ENCODE measurements around the gene ATP8A2.
A peak's percentile ranks its signal among the peaks of the same experiment; 100 is the strongest.

The ATP8A2 gene

GRCh38 chr13:26017196-26017921 lies 645.6 kb downstream of the ATP8A2 start:
- TF ChIP-seq, protein P1, sequence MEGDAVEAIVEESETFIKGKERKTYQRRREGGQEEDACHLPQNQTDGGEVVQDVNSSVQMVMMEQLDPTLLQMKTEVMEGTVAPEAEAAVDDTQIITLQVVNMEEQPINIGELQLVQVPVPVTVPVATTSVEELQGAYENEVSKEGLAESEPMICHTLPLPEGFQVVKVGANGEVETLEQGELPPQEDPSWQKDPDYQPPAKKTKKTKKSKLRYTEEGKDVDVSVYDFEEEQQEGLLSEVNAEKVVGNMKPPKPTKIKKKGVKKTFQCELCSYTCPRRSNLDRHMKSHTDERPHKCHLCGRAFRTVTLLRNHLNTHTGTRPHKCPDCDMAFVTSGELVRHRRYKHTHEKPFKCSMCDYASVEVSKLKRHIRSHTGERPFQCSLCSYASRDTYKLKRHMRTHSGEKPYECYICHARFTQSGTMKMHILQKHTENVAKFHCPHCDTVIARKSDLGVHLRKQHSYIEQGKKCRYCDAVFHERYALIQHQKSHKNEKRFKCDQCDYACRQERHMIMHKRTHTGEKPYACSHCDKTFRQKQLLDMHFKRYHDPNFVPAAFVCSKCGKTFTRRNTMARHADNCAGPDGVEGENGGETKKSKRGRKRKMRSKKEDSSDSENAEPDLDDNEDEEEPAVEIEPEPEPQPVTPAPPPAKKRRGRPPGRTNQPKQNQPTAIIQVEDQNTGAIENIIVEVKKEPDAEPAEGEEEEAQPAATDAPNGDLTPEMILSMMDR (IDR thresholded peaks at IDR 0.05; ENCODE audit: extremely low read depth, missing control alignments): no peak
- peak; percentile 4 for DNase-seq (ENCODE audit: low spot score)

DNA sequence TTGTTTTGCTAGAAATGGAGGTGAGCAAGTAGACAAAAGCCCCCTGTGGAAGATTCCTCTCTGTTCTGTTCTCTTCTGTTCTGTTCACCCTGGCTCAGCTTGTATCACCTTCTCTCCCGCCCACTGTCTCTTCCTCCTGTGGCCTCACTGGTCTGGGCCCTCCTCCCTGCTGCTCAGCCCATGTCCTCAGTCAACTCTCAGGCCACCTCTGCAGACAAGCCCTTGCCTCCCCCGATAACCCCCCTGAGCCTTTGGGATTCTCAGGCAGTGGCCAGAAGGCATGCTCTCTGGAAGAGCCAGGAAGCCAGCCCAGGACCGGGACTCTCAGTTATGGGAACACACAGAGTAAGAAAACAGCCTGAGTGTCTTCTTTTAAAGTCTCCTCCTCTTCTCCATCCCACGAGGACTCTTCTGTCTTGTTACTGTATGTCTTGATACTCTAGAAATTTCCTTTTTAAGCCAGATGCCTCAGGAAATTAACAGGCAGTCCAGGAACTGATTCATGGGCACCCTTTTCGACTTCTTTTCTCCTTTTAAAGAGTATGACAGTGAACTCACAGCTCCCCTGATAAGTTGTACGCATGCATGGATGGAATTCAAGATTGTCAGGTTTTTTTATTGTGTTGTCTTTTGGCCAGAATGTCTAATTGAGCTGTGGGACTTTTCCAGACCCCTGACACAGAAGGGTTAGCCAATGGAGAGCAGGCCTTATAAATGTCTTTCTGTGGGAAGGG lies 646.3 kb downstream of the ATP8A2 start:
- peak; percentile 3 for DNase-seq (ENCODE audit: low spot score)
- TF ChIP-seq, protein P1 (IDR thresholded peaks at IDR 0.05; ENCODE audit: extremely low read depth, missing control alignments): no peak

GRCh38 chr13:26019251-26019650 lies 647.5 kb downstream of the ATP8A2 start:
- DNase-seq (ENCODE audit: low spot score): no peak
- TF ChIP-seq, protein P1 (IDR thresholded peaks at IDR 0.05; ENCODE audit: extremely low read depth, missing control alignments): no peak

- TF ChIP-seq, protein P1 (IDR thresholded peaks at IDR 0.05; ENCODE audit: extremely low read depth, missing control alignments): no peak
- DNase-seq (ENCODE audit: low spot score): no peak
Measured at GRCh38 chr13:26019881-26020870, 648.4 kb downstream of the ATP8A2 start.

DNA sequence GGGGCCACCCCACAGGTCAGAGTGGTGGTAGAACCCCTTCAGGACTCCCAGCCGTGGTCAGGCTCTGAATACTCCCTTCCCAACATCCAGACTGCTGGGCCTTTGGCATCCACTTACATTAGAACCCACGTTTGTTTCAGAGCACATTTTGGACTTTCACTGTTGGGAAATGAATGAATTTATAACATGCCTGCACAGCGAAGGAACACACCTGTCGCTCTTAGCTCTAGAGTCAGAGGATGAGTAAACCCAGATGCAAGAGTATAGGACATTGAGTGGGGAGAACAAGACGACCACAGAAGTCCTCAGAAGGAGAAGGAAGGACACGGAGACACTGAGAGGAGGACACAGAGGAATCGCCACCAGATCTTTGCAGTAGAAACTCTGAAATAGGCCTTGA lies 649.1 kb downstream of the ATP8A2 start:
- TF ChIP-seq, protein P1 (IDR thresholded peaks at IDR 0.05; ENCODE audit: extremely low read depth, missing control alignments): no peak
- no peak for DNase-seq (ENCODE audit: low spot score)

DNA sequence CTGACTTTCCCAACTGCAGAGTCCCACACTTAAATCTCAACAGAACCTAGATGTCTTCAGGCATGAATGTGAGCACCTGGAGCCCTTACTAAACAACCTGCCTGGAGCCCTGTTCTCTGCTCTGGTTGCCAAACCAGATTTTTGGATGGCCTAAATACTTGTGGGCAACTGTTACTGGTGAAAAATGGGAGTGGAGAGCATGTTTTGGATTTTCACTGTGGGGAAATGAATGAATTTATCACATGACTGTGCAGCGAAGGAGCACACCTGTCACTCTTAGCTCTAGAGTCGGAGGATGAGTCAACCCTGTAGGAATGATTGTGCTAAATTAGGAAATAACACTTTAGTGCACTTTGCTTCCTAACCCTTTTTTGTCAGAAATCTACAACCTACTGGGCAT lies 649.7 kb downstream of the ATP8A2 start:
- no peak for DNase-seq (ENCODE audit: low spot score)
- TF ChIP-seq, protein P1 (IDR thresholded peaks at IDR 0.05; ENCODE audit: extremely low read depth, missing control alignments): no peak
